Gastrocnemius medialis (tissue), 4 donors: ENCODE data around the gene OTUD7B. TPM values are rescaled to one million over a fixed set of nuclear protein-coding genes. Genes with fewer than 3 reads are reported as not detected.

Source experiments
- ATAC-seq, 2 donors: fragments of 150-250 bp; one replicate each; pipeline ENCODE4 v1.9.1; 2016
- DNase-seq, 2 donors: peaks; one replicate each; pipeline ENCODE4 v3.0.0-alpha.2; 2019
- H3K27ac ChIP-seq, 4 donors: fragments of 200-600 bp; sonication (generic); 1 replicate in 1 of 4; 2 replicates in 3 of 4; pipeline ENCODE4 v1.5.1; 2016 to 2018; ENCODE audit warnings: mild to moderate bottlenecking in 2 of 4, moderate library complexity in 1 of 4
- H3K27me3 ChIP-seq, 3 donors: fragments of 200-600 bp; sonication (generic) in 2 of 3; 1 replicate in 1 of 3; 2 replicates in 2 of 3; pipeline versions ENCODE4 v1.5.1 to v1.6.0; 2016 to 2019; ENCODE audit warnings: mild to moderate bottlenecking in 1 of 3, moderate library complexity in 1 of 3
- H3K36me3 ChIP-seq, 2 donors: fragments of 200-600 bp; sonication (generic) in 1 of 2; one replicate each; pipeline ENCODE4 v1.5.1; 2017 to 2018
- H3K4me1 ChIP-seq, 2 donors: fragments of 200-600 bp; sonication (generic) in 1 of 2; one replicate each; pipeline ENCODE4 v1.5.1; 2016 to 2017; ENCODE audit warnings: mild to moderate bottlenecking in 2 of 2
- H3K4me3 ChIP-seq, 4 donors: fragments of 200-600 bp; sonication (generic) in 3 of 4; 1 replicate in 1 of 4; 2 replicates in 3 of 4; pipeline ENCODE4 v1.5.1; 2016 to 2019; ENCODE audit warnings: mild to moderate bottlenecking in 2 of 4
- H3K9me3 ChIP-seq, 3 donors: fragments of 200-600 bp; sonication (generic) in 2 of 3; 1 replicate in 1 of 3; 2 replicates in 2 of 3; pipeline ENCODE4 v1.5.1; 2016 to 2019
- POLR2A ChIP-seq, 2 donors: fragments of 450-650 bp; IDR thresholded peaks; one replicate each; pipeline ENCODE4 v1.6.1; 2017; ENCODE audit warnings: antibody characterized with exemption in 2 of 2, mild to moderate bottlenecking in 2 of 2, moderate library complexity in 2 of 2
- in situ Hi-C, 4 donors: fragments of 200-750 bp; cut with MboI; loops; one replicate each; pipeline versions ENCODE4 v1.15.0 to v1.8.0; 2017; ENCODE audit warnings: low sequenced_read_pairs in 4 of 4
- intact Hi-C: fragments of 100-400 bp; cut with DNase I; formaldehyde crosslinking; loops from one replicate; pipeline ENCODE4 v1.15.1; 2023; ENCODE audit warnings: low total_unique reads
- total RNA-seq, 4 donors: library from RNA; depleted of rRNA; stranded (reverse); fragments of >200 nt; gene quantifications; one replicate each; pipeline versions ENCODE4 v1.1.0 to v1.2.3, GENCODE V29; 2016
- TF ChIP-seq, protein P1 (sequence below), 5 experiments: fragments of 450-650 bp in 3 of 5; fragments of 200-600 bp in 2 of 5; sonication (generic) in 2 of 5; IDR thresholded peaks in 4 of 5; conservative IDR thresholded peaks in 1 of 5; 1 replicate in 4 of 5; 2 replicates in 1 of 5; pipeline ENCODE4 v1.5.1; 2016 to 2019; ENCODE audit warnings: antibody characterized with exemption in 5 of 5, mild to moderate bottlenecking in 3 of 5, moderate library complexity in 3 of 5

The OTUD7B gene
- total RNA-seq, 4 donors from 2014 or later: 27.2 to 51.3 (median 43.6) TPM

- intact Hi-C loops: loop anchor here (1.0 to 2.0 kb wide), 2 partner anchors 39 to 50 kb away; partner anchors contain the start of gene SF3B4
- peak overlapping the region; percentile 95 to 99 (median 98) for H3K27ac ChIP-seq
- no peaks in the 10 kb centered on the region for H3K9me3 ChIP-seq
- peaks cover 20 to 21% of the 10 kb centered on the region in 2 donors for H3K4me1 ChIP-seq
- DNase-seq: peak; percentile 66 to 85
- H3K27me3 ChIP-seq: no peaks in the 10 kb centered on the region
- no peaks in the 10 kb centered on the region for H3K36me3 ChIP-seq
- no peak for TF ChIP-seq POLR2A (IDR thresholded peaks at IDR 0.05)
- TF ChIP-seq, protein P1, sequence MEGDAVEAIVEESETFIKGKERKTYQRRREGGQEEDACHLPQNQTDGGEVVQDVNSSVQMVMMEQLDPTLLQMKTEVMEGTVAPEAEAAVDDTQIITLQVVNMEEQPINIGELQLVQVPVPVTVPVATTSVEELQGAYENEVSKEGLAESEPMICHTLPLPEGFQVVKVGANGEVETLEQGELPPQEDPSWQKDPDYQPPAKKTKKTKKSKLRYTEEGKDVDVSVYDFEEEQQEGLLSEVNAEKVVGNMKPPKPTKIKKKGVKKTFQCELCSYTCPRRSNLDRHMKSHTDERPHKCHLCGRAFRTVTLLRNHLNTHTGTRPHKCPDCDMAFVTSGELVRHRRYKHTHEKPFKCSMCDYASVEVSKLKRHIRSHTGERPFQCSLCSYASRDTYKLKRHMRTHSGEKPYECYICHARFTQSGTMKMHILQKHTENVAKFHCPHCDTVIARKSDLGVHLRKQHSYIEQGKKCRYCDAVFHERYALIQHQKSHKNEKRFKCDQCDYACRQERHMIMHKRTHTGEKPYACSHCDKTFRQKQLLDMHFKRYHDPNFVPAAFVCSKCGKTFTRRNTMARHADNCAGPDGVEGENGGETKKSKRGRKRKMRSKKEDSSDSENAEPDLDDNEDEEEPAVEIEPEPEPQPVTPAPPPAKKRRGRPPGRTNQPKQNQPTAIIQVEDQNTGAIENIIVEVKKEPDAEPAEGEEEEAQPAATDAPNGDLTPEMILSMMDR (IDR thresholded peaks at IDR 0.05 in 4 of 5, conservative IDR thresholded peaks at IDR 0.05 in 1 of 5): peak; percentile 41 to 62 (median 59)
- in situ Hi-C loops: no loop called here
- ATAC-seq: peak; percentile 27 to 39
- peak overlapping the region; percentile 64 to 87 (median 81) for H3K4me3 ChIP-seq
These were observed 122.1 kb downstream of the OTUD7B start for GRCh38 chr1:149888247-149888998.

Other genes starting within 250 kb of the OTUD7B start
- 1 to 10 TPM in 1 of 4 donors, not detected in 3; 2.5 TPM for gene FCGR1A, start 228.0 kb downstream of the OTUD7B start, total RNA-seq
- 10 to 100 TPM; 17.0 to 35.4 (median 28.7) TPM for gene BOLA1, start 111.2 kb downstream of the OTUD7B start, total RNA-seq
- under 1 TPM; 0.12 to 0.56 (median 0.30) TPM for gene SV2A, start 92.9 kb downstream of the OTUD7B start, total RNA-seq
- gene SF3B4, start 82.9 kb downstream of the OTUD7B start, total RNA-seq: 10 to 100 TPM in 1 of 4 donors, 1 to 10 TPM in 3; 4.4 to 17.4 (median 8.1) TPM
- 1 to 10 TPM; 1.2 to 4.6 (median 3.5) TPM for gene MTMR11, start 73.8 kb downstream of the OTUD7B start, total RNA-seq
- 10 to 100 TPM; 17.0 to 30.3 (median 24.7) TPM for gene VPS45, start 57.0 kb upstream of the OTUD7B start, total RNA-seq
- gene PLEKHO1, start 139.2 kb upstream of the OTUD7B start, total RNA-seq: 10 to 100 TPM; 24.3 to 57.7 (median 40.4) TPM
- 10 to 100 TPM; 15.1 to 44.9 (median 24.9) TPM for gene ANP32E, start 225.4 kb upstream of the OTUD7B start, total RNA-seq
- gene CA14, start 247.0 kb upstream of the OTUD7B start, total RNA-seq: 1 to 10 TPM in 1 of 4 donors, under 1 TPM in 2, not detected in 1; 0.20 to 3.8 (median 0.31) TPM